HepG2 (cell line): ENCODE results near the gene HIF3A. TPM values are rescaled to one million over a fixed set of nuclear protein-coding genes. Genes with fewer than 3 reads are reported as not detected.

Experiments used
- ATAC-seq: fragments of 200-7000 bp; cut with Tn5 transposase; 3 replicates; pipeline ENCODE4 v1.9.1; 2020; ENCODE audit warnings: mild to moderate bottlenecking, moderate library complexity
- BruUV-seq: library from RNA; stranded (reverse); fragments of 400-500 nt; replicated peaks from 2 replicates; lab custom pipeline; 2021; lab: Mats Ljungman, UMichigan
- CTCF ChIA-PET: fragments of 300-600 bp; formaldehyde crosslinking; extraction: SDS; loops from one replicate; lab custom pipeline; 2021; ENCODE audit warnings: low total read pairs, inconsistent platforms, low intra/inter-chr PET ratio; lab: Yijun Ruan, JAX
- POLR2A ChIA-PET: fragments of 350-600 bp; sonication (Branson Sonifier 250); formaldehyde crosslinking; loops from one replicate; lab custom pipeline; 2020; ENCODE audit warnings: antibody characterized with exemption, inconsistent platforms; lab: Yijun Ruan, JAX
- DNase-seq: peaks from one replicate; pipeline ENCODE4 v3.0.0-alpha.2; 2015; ENCODE audit warnings: low spot score
- FAIRE-seq: peaks from 3 replicates; lab custom pipeline; 2011; peaks lifted over from hg19 to GRCh38; lab: Jason Lieb, UNC
- H2AFZ ChIP-seq: one replicate; pipeline ENCODE4 v1.6.1; 2011; ENCODE audit warnings: low read length, inconsistent platforms
- H3K27ac ChIP-seq: fragments of 300-600 bp; 3 replicates; pipeline ENCODE4 v1.8.0; 2011; ENCODE audit warnings: mixed run types, mild to moderate bottlenecking, mixed read lengths, low read length, inconsistent platforms; ENCODE audit not compliant: insufficient read depth; ENCODE audit errors: extremely low read length
- H3K27me3 ChIP-seq, 2 experiments: fragments of 200-600 bp in 1 of 2; 2 replicates in 1 of 2; 3 replicates in 1 of 2; pipeline versions ENCODE4 v1.6.0 to v1.8.0; 2011; ENCODE audit warnings: low read length in 2 of 2, mild to moderate bottlenecking in 2 of 2, moderate library complexity in 2 of 2, inconsistent platforms in 1 of 2; ENCODE audit not compliant: insufficient read depth in 2 of 2, control insufficient read depth in 1 of 2
- H3K36me3 ChIP-seq, 2 experiments: fragments of 200-600 bp in 1 of 2; replicated peaks in 1 of 2; 2 replicates in 1 of 2; 3 replicates in 1 of 2; pipeline versions ENCODE4 v1.5.1 to v1.8.0; 2011; ENCODE audit warnings: low read length in 2 of 2, inconsistent platforms in 1 of 2; ENCODE audit not compliant: insufficient read depth in 2 of 2, control insufficient read depth in 1 of 2
- H3K4me1 ChIP-seq: 2 replicates; pipeline ENCODE4 v1.5.1; 2012; ENCODE audit warnings: low read length, inconsistent platforms; ENCODE audit not compliant: insufficient read depth
- H3K4me2 ChIP-seq: 2 replicates; pipeline ENCODE4 v1.6.0; 2011; ENCODE audit warnings: low read depth, low read length, inconsistent platforms
- H3K4me3 ChIP-seq, 3 experiments: fragments of 200-600 bp in 1 of 3; sonication (generic), shearing (Covaris generic) in 1 of 3; replicated peaks in 1 of 3; 2 replicates each; pipeline ENCODE4 v1.5.1; 2011 to 2016; ENCODE audit warnings: low read length in 3 of 3, inconsistent platforms in 2 of 3, low read depth in 2 of 3, mild to moderate bottlenecking in 2 of 3, control low read depth in 1 of 3, mixed read lengths in 1 of 3; ENCODE audit not compliant: insufficient read depth in 1 of 3
- H3K79me2 ChIP-seq: one replicate; pipeline ENCODE4 v1.6.1; 2011; ENCODE audit warnings: low read length, inconsistent platforms; ENCODE audit not compliant: insufficient read depth
- H3K9ac ChIP-seq: 2 replicates; pipeline ENCODE4 v1.6.0; 2011; ENCODE audit warnings: mild to moderate bottlenecking, low read depth, low read length, inconsistent platforms; ENCODE audit not compliant: insufficient read depth
- H3K9me3 ChIP-seq: 2 replicates; pipeline ENCODE4 v1.5.1; 2012; ENCODE audit warnings: mild to moderate bottlenecking, low read length
- H4K20me1 ChIP-seq: 2 replicates; pipeline ENCODE4 v1.6.0; 2011; ENCODE audit warnings: inconsistent platforms, mild to moderate bottlenecking, low read length, moderate library complexity; ENCODE audit not compliant: insufficient read depth
- ATRX ChIP-seq: sonication (generic); formaldehyde crosslinking; IDR thresholded peaks from 2 replicates; pipeline ENCODE4 v1.4.0; 2020; ENCODE audit warnings: missing genetic modification reagents, borderline replicate concordance
- BCL6 ChIP-seq: IDR thresholded peaks from 2 replicates; pipeline ENCODE4 v1.6.1; 2016; ENCODE audit warnings: missing genetic modification reagents, missing compliant biosample characterization
- CSRNP1 ChIP-seq: sonication (generic); formaldehyde crosslinking; IDR thresholded peaks from 2 replicates; pipeline ENCODE4 v1.8.1; 2023; ENCODE audit warnings: mild to moderate bottlenecking, missing genetic modification reagents
- GZF1 ChIP-seq: sonication (generic); formaldehyde crosslinking; IDR thresholded peaks from 2 replicates; pipeline ENCODE4 v1.5.1; 2020; ENCODE audit warnings: mild to moderate bottlenecking, missing genetic modification reagents
- MYNN ChIP-seq: sonication (generic); formaldehyde crosslinking; IDR thresholded peaks from 2 replicates; pipeline ENCODE4 v1.4.0; 2020; ENCODE audit warnings: mild to moderate bottlenecking, low read depth, missing genetic modification reagents
- PHF20 ChIP-seq: sonication (generic); formaldehyde crosslinking; IDR thresholded peaks from 2 replicates; pipeline ENCODE4 v1.5.0; 2020; ENCODE audit warnings: mild to moderate bottlenecking, missing genetic modification reagents
- RFXANK ChIP-seq: IDR thresholded peaks from 2 replicates; pipeline ENCODE4 v1.6.1; 2016
- TBX2 ChIP-seq: sonication (generic); formaldehyde crosslinking; IDR thresholded peaks from 2 replicates; pipeline ENCODE4 v1.5.0; 2020; ENCODE audit warnings: missing genetic modification reagents, mild to moderate bottlenecking, borderline replicate concordance
- TFE3 ChIP-seq: IDR thresholded peaks from 2 replicates; pipeline ENCODE4 v1.6.1; 2016
- U2AF1 ChIP-seq: fragments of 200-400 bp; formaldehyde crosslinking; optimal IDR thresholded peaks from 2 replicates; pipeline ENCODE3; 2017; ENCODE audit warnings: mild to moderate bottlenecking, low read depth, low read length
- UBTF ChIP-seq: sonication (generic); formaldehyde crosslinking; IDR thresholded peaks from 2 replicates; pipeline ENCODE4 v1.4.0; 2020; ENCODE audit warnings: mild to moderate bottlenecking, missing genetic modification reagents
- ZMAT5 ChIP-seq: sonication (generic); formaldehyde crosslinking; IDR thresholded peaks from 2 replicates; pipeline ENCODE4 v1.5.0; 2020; ENCODE audit warnings: mild to moderate bottlenecking, low read depth, missing genetic modification reagents, borderline replicate concordance
- ZNF460 ChIP-seq: sonication (generic); formaldehyde crosslinking; IDR thresholded peaks from 2 replicates; pipeline ENCODE4 v1.5.1; 2020; ENCODE audit warnings: missing genetic modification reagents, mild to moderate bottlenecking, borderline replicate concordance
- WGBS: methylation state at CpG from one replicate; pipeline ENCODE4 v1.1.6; 2017; ENCODE audit warnings: low lambda C conversion rate; 5-methylcytosine and 5-hydroxymethylcytosine counted together
- in situ Hi-C: cut with HindIII; loops from 2 replicates; pipeline ENCODE4 v1.10.0; 2017; ENCODE audit warnings: low pct_unique_long_range_greater_than_20kb; ENCODE audit not compliant: extremely low pct_ligation_motif_present
- intact Hi-C: fragments of 100-400 bp; cut with micrococcal nuclease; formaldehyde crosslinking; loops from one replicate; pipeline ENCODE4 v1.10.0; 2022; ENCODE audit not compliant: unreplicated experiment
- polyA plus RNA-seq, 8 experiments: library from polyadenylated mRNA; depleted of rRNA in 3 of 8; stranded (reverse) in 7 of 8; unstranded in 1 of 8; fragments of >200 nt; fragmentation: Illumina TruSeq in 4 of 8; extraction: Trizol in 4 of 8; gene quantifications; 2 replicates each; pipeline versions ENCODE4 v1.2.1 to v1.2.3, GENCODE V29; 2011 to 2016; ENCODE audit warnings: low read depth in 4 of 8, missing spikeins in 1 of 8, mixed read lengths in 1 of 8; ENCODE audit not compliant: insufficient read depth in 1 of 8
- total RNA-seq, 5 experiments: library from RNA; depleted of rRNA; stranded (reverse); fragments of >200 nt; fragmentation: Illumina TruSeq; extraction: Trizol; gene quantifications; 2 replicates each; pipeline ENCODE4 v1.2.3, GENCODE V29; 2016; ENCODE audit warnings: low read depth in 1 of 5

HIF3A gene
- total and polyA plus RNA-seq, 2 of the 13 experiments (the other 11 are each of a cell fraction or from before 2014, with no cell fraction given) = 0.09 to 0.22 TPM

GRCh38 chr19:46347985-46348384 is 51.1 kb downstream of the HIF3A start (continued):
- TF ChIP-seq MYNN (CRISPR knock-in tag) = no peak
- no peak for TF ChIP-seq TBX2 (CRISPR knock-in tag)
- TF ChIP-seq TFE3 (CRISPR knock-in tag) = no peak
- no peak for TF ChIP-seq RFXANK (CRISPR knock-in tag)
- TF ChIP-seq UBTF (CRISPR knock-in tag) = no peak
- no peak for TF ChIP-seq U2AF1

GRCh38 chr19:46349311-46349993 is 52.6 kb downstream of the HIF3A start:
- Histone ChIP-seq H3K79me2 (peaks cover 40% of the 10 kb centered on the region), H3K36me3 (peaks cover 7 to 20% of the 10 kb centered on the region in 2 experiments), H4K20me1 (no peaks in the 10 kb centered on the region), H3K9ac (no peak overlapping the region), H3K9me3 (no peaks in the 10 kb centered on the region), H3K27me3 (no peaks in the 10 kb centered on the region; a peak in 1 of 5 replicates), H3K27ac (no peak overlapping the region), H3K4me2 (peak overlapping the region; percentile 24; the same call in 1 of the 2 replicates), H3K4me3 (no peak overlapping the region), H2AFZ (no peak overlapping the region), H3K4me1 (peaks cover 73% of the 10 kb centered on the region)
- DNase-seq (no peak), ATAC-seq (no peak), FAIRE-seq (no peak)
- in situ Hi-C loops (no loop called here), intact Hi-C loops (loop anchor here (5.0 kb wide), 1 partner anchor 67 kb away; no protein-coding TSS in a partner anchor)
- POLR2A ChIA-PET = no interaction called here
- WGBS = 93% methylated on average over 11 of the region's 11 CpGs
- BruUV-seq = no TSS peak
- CTCF ChIA-PET = no interaction called here
- TF ChIP-seq PHF20 (CRISPR knock-in tag) = no peak
- TF ChIP-seq ZMAT5 (CRISPR knock-in tag) = no peak
- TF ChIP-seq TBX2 (CRISPR knock-in tag) = no peak
- TF ChIP-seq GZF1 (CRISPR knock-in tag) = no peak
- TF ChIP-seq BCL6 (CRISPR knock-in tag) = no peak
- no peak for TF ChIP-seq CSRNP1
- TF ChIP-seq ZNF460 (CRISPR knock-in tag) = no peak
- TF ChIP-seq ATRX (CRISPR knock-in tag) = no peak
